ENCODE data around the gene RETSAT. TPM values are rescaled to one million over a fixed set of nuclear protein-coding genes. Genes with fewer than 3 reads are reported as not detected.

RETSAT gene
- total RNA-seq, 1 experiment from 2014 or later = 57.8 TPM

- peak overlapping the region; percentile 75 for H3K27ac ChIP-seq
- peak overlapping the region; percentile 91 for H3K4me2 ChIP-seq
- no peaks in the 10 kb centered on the region for H3K27me3 ChIP-seq (ENCODE audit: insufficient read depth, low read depth)
- no TSS peak for BruUV-seq (replicated peaks)
- H3K79me2 ChIP-seq (ENCODE audit: low read depth) = no peaks in the 10 kb centered on the region
- H3K4me1 ChIP-seq (replicated peaks; ENCODE audit: insufficient read depth) = peaks cover 32% of the 10 kb centered on the region
- peak overlapping the region; percentile 44; the same call in 1 of the 2 replicates for H3K4me3 ChIP-seq
- 0 out of 2 replicates have a peak, but pooled peaks cover 10% of the 10 kb centered on the region for H3K36me3 ChIP-seq (ENCODE audit: low read depth)
- ChIA-PET CTCF (no interaction called here), POLR2A (ENCODE audit: unreplicated experiment) (no interaction called here)
- intact Hi-C loops (cut with micrococcal nuclease; ENCODE audit: unreplicated experiment) = loop anchor here (1.0 kb wide), 1 partner anchor 14 kb away; the partner anchor contains the start of gene CAPG
- no peaks in the 10 kb centered on the region for H4K20me1 ChIP-seq (ENCODE audit: insufficient read depth)
- no peaks in the 10 kb centered on the region for H3K9me2 ChIP-seq (ENCODE audit: insufficient read depth)
- H2AFZ ChIP-seq = no peak overlapping the region
- no peaks in the 10 kb centered on the region for H3K9me3 ChIP-seq (ENCODE audit: insufficient read depth, low read depth)
- H3F3A ChIP-seq (ENCODE audit: insufficient read depth, low read depth) = peaks cover 29% of the 10 kb centered on the region
- DNase-seq = peak; percentile 45 to 76
- TF ChIP-seq EZH2 (IDR thresholded peaks at IDR 0.05; ENCODE audit: low read depth) = no peak
- TF ChIP-seq, protein P1, sequence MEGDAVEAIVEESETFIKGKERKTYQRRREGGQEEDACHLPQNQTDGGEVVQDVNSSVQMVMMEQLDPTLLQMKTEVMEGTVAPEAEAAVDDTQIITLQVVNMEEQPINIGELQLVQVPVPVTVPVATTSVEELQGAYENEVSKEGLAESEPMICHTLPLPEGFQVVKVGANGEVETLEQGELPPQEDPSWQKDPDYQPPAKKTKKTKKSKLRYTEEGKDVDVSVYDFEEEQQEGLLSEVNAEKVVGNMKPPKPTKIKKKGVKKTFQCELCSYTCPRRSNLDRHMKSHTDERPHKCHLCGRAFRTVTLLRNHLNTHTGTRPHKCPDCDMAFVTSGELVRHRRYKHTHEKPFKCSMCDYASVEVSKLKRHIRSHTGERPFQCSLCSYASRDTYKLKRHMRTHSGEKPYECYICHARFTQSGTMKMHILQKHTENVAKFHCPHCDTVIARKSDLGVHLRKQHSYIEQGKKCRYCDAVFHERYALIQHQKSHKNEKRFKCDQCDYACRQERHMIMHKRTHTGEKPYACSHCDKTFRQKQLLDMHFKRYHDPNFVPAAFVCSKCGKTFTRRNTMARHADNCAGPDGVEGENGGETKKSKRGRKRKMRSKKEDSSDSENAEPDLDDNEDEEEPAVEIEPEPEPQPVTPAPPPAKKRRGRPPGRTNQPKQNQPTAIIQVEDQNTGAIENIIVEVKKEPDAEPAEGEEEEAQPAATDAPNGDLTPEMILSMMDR (conservative IDR thresholded peaks at IDR 0.05) = no peak
Measured at GRCh38 chr2:85396531-85397470, 42.5 kb upstream of the RETSAT start.

DNA sequence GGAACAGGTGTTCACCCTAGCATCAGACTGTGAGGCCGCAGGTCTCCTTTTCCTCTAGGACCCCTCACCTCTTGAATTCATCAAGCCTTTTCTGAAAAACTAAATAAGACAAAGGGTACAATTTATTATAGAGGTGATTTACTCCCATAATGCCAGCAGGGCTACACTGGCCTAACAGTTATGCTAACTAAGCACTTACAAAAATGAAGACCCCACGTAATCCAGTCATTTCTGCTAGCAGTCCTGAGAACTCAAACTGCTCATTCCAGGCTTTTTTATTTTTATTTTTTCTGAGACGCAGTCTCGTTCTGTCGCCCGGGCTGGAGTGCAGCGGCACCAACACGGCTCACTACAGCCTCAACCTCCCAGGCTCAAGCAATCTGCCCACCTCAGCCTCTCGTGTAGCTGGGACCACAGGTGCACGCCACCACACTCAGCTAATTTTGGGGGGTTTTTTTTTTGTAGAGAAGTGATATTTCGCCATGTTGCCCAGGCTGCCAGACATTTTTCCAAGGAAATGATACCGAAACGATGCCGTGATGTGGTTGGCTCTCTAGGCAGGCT, 41.7 kb upstream of the RETSAT start:
- no peaks in the 10 kb centered on the region for H3K9me3 ChIP-seq (ENCODE audit: insufficient read depth, low read depth)
- H4K20me1 ChIP-seq (ENCODE audit: insufficient read depth) = no peaks in the 10 kb centered on the region
- CTCF ChIA-PET = no interaction called here
- no peaks in the 10 kb centered on the region for H3K27me3 ChIP-seq (ENCODE audit: insufficient read depth, low read depth)
- DNase-seq = no peak
- H3F3A ChIP-seq (ENCODE audit: insufficient read depth, low read depth) = peaks cover 32% of the 10 kb centered on the region
- H3K79me2 ChIP-seq (ENCODE audit: low read depth) = no peaks in the 10 kb centered on the region
- no peak overlapping the region for H2AFZ ChIP-seq
- BruUV-seq (replicated peaks) = no TSS peak
- H3K27ac ChIP-seq = peak overlapping the region; percentile 75
- peak overlapping the region; percentile 91 for H3K4me2 ChIP-seq
- H3K36me3 ChIP-seq (ENCODE audit: low read depth) = 0 out of 2 replicates have a peak, but pooled peaks cover 10% of the 10 kb centered on the region
- intact Hi-C loops (cut with micrococcal nuclease; ENCODE audit: unreplicated experiment) = no loop called here
- POLR2A ChIA-PET (ENCODE audit: unreplicated experiment) = no interaction called here
- H3K9me2 ChIP-seq (ENCODE audit: insufficient read depth) = no peaks in the 10 kb centered on the region
- H3K4me3 ChIP-seq = peak overlapping the region; percentile 44; the same call in 1 of the 2 replicates
- peaks cover 32% of the 10 kb centered on the region for H3K4me1 ChIP-seq (replicated peaks; ENCODE audit: insufficient read depth)
- no peak for TF ChIP-seq EZH2 (IDR thresholded peaks at IDR 0.05; ENCODE audit: low read depth)
- TF ChIP-seq, protein P1 (conservative IDR thresholded peaks at IDR 0.05) = no peak

DNA sequence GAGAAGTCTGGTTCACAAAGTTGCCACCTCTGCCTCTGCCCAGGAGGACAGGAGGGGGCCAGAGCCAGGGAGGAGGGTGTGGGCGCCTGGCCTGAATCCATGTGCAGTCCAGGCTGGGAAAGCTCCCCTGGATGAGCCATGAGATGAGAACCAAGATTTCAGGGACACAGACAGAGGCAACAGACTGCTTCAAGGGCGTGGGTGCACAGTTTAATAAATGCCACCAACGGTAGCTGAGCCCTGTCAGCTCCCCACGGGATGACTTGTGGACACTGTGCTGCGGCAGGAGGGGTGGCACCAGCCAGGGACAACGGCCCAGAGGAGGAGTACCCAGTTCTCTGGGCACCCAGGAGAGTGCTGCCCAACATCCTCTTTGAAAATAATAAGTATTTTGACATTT, 40.6 kb upstream of the RETSAT start:
- ChIA-PET POLR2A (ENCODE audit: unreplicated experiment) (no interaction called here), CTCF (no interaction called here)
- peaks cover 32% of the 10 kb centered on the region for H3K4me1 ChIP-seq (replicated peaks; ENCODE audit: insufficient read depth)
- H3K9me2 ChIP-seq (ENCODE audit: insufficient read depth) = no peaks in the 10 kb centered on the region
- 0 out of 2 replicates have a peak, but pooled peaks cover 10% of the 10 kb centered on the region for H3K36me3 ChIP-seq (ENCODE audit: low read depth)
- no peak for TF ChIP-seq EZH2 (IDR thresholded peaks at IDR 0.05; ENCODE audit: low read depth)
- TF ChIP-seq, protein P1 (conservative IDR thresholded peaks at IDR 0.05) = no peak
- H3K79me2 ChIP-seq (ENCODE audit: low read depth) = no peaks in the 10 kb centered on the region
- no peak for DNase-seq
- H3K27me3 ChIP-seq (ENCODE audit: insufficient read depth, low read depth) = no peaks in the 10 kb centered on the region
- H4K20me1 ChIP-seq (ENCODE audit: insufficient read depth) = no peaks in the 10 kb centered on the region
- no peak overlapping the region for H2AFZ ChIP-seq
- intact Hi-C loops (cut with micrococcal nuclease; ENCODE audit: unreplicated experiment) = no loop called here
- peaks cover 32% of the 10 kb centered on the region for H3F3A ChIP-seq (ENCODE audit: insufficient read depth, low read depth)
- no peak overlapping the region for H3K27ac ChIP-seq
- no TSS peak for BruUV-seq (replicated peaks)
- H3K9me3 ChIP-seq (ENCODE audit: insufficient read depth, low read depth) = no peaks in the 10 kb centered on the region
- no peak overlapping the region for H3K4me3 ChIP-seq
- no peak overlapping the region for H3K4me2 ChIP-seq
